ENCODE measurements around the gene SLC26A11. TPM values are rescaled to one million over a fixed set of nuclear protein-coding genes. Genes with fewer than 3 reads are reported as not detected.
A peak's percentile ranks its signal among the peaks of the same experiment; 100 is the strongest.

Gene SLC26A11
- total and polyA plus RNA-seq, 5 donors from 2014 or later = 7.7 to 75.9 (median 8.3) TPM

DNA sequence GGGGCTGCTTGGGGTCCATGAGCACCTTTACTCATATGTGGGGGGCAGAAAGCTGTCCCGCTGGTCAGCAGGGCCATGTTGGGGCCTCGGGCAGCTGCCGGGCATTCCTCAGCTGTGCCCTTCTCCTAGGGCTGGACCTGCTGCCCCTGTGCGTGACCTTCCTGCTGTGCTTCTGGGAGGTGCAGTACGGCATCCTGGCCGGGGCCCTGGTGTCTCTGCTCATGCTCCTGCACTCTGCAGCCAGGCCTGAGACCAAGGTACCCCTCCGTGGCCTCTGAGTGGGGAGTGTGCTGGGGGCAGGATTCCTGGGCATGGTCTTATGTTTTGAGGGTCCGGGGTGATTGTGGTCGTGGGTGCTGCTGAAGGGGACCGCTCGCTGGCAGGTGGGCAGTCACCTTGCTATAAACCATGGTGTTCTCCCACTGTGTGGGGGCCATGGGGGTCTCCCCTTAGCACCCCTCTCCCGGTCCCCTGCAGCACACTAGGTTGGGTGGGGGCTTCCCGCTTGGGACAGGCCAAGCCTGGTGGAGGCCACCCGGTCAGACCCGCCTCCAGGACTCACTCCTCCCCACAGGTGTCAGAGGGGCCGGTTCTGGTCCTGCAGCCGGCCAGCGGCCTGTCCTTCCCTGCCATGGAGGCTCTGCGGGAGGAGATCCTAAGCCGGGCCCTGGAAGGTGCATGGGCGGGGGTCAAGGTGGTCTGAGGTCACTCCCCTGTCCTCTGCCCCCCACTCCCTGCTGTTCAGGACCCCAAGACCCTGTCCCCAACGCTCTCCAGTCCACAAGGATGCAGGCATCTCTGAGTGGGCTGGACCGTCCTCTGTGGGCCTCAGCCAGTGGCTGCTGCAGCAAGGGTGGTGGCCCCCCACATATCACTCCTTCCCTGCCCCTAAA is 28.0 kb downstream of the SLC26A11 start:
- H3K4me3 Mint-ChIP-seq = no peak overlapping the region
- ATAC-seq (ENCODE audit: low read depth in 2 of 2) (no peak), DNase-seq (no peak)
- Histone ChIP-seq H3K36me3 (ENCODE audit: control insufficient read depth, insufficient read depth, low read length) (peaks cover 16% of the 10 kb centered on the region), H3K9me3 (ENCODE audit: control insufficient read depth in 2 of 2, low read length in 2 of 2) (no peaks in the 10 kb centered on the region), H3K4me1 (ENCODE audit: control insufficient read depth, insufficient read depth, low read length, poor library complexity, severe bottlenecking) (peaks cover 6% of the 10 kb centered on the region), H3K4me3 (ENCODE audit: low read depth, low read length) (no peak overlapping the region), H3K27ac (ENCODE audit: insufficient read depth, low read length, poor library complexity, severe bottlenecking) (no peak overlapping the region), H3K27me3 (ENCODE audit: control insufficient read depth, insufficient read depth, low read length) (no peaks in the 10 kb centered on the region)
- H3K4me1 Mint-ChIP-seq = peaks cover 0 to 13% (median 8%) of the 10 kb centered on the region in 4 donors
- peaks cover 8% of the 10 kb centered on the region for H3K36me3 Mint-ChIP-seq
- H3K27me3 Mint-ChIP-seq = no peaks in the 10 kb centered on the region
- H3K9me3 Mint-ChIP-seq = no peaks in the 10 kb centered on the region
- no peak overlapping the region for H3K27ac Mint-ChIP-seq

DNA sequence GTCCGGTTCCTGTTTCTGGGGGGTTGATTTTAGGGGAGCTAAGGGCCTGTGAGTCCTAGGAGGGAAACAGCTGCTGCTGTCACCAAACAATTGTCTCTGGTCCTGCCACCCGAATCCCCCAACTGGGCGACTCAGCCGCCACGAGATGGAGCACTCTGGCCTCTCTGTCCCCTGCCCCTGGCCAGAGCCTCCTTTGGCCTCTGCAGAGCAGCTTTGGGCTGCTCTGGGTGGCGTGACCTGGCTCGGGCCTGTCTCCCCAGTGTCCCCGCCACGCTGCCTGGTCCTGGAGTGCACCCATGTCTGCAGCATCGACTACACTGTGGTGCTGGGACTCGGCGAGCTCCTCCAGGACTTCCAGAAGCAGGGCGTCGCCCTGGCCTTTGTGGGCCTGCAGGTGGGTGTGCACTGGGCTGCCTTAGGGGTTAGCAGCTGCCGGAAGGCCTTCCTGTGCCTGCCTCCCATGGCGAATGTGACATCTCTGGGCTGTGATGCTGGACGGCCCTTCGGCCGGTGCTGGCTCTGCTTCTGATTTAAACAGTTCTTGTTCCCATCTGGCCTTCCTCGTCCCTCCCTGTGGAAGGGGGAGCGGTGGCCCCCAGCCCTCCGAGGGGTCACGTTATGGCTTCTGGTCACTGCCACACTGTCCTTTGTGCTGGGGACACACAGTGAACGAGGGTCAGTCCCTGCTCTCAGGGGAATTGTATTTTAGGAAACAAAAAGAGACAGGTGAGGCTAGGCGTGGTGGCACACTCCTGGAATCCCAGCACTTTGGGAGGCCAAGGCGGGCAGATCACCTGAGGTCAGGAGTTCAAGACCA is 28.9 kb downstream of the SLC26A11 start:
- no peak overlapping the region for H3K4me3 Mint-ChIP-seq
- no peak overlapping the region for H3K4me3 ChIP-seq (ENCODE audit: low read depth, low read length)
- peaks cover 0 to 18% (median 11%) of the 10 kb centered on the region in 4 donors for H3K4me1 Mint-ChIP-seq
- peaks cover 8% of the 10 kb centered on the region for H3K36me3 Mint-ChIP-seq
- no peaks in the 10 kb centered on the region for H3K27me3 Mint-ChIP-seq
- H3K27me3 ChIP-seq (ENCODE audit: control insufficient read depth, insufficient read depth, low read length) = no peaks in the 10 kb centered on the region
- H3K9me3 Mint-ChIP-seq = no peaks in the 10 kb centered on the region
- H3K27ac ChIP-seq (ENCODE audit: insufficient read depth, low read length, poor library complexity, severe bottlenecking) = no peak overlapping the region
- H3K9me3 ChIP-seq (ENCODE audit: control insufficient read depth in 2 of 2, low read length in 2 of 2) = no peaks in the 10 kb centered on the region
- peaks cover 15% of the 10 kb centered on the region for H3K4me1 ChIP-seq (ENCODE audit: control insufficient read depth, insufficient read depth, low read length, poor library complexity, severe bottlenecking)
- ATAC-seq (ENCODE audit: low read depth in 2 of 2) (no peak), DNase-seq (no peak)
- H3K36me3 ChIP-seq (ENCODE audit: control insufficient read depth, insufficient read depth, low read length) = peaks cover 16% of the 10 kb centered on the region
- peak overlapping the region in 2 of 3 donors; percentile 15 to 17 for H3K27ac Mint-ChIP-seq

DNA sequence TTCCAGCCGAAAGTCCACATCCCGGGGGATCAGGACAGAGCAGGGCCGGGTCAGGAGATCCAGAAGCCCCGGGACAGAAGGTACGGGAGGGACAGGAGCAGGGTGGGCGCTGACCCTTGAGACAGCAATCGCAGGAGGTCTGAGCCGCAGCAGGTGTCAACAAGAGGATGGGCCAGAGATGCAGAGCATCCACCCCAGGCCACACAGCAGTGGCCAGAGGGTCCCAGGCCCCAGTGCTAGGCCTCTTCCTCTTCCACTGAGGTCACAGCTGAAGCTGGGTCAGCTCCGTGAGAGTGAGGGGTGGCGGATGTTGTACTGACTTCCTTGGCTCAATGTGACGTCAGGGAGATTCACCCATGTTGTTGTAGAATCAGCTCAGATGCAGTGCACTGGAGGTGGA is 31.7 kb downstream of the SLC26A11 start:
- ATAC-seq (ENCODE audit: low read depth in 2 of 2) (no peak), DNase-seq (no peak)
- no peaks in the 10 kb centered on the region for H3K27me3 ChIP-seq (ENCODE audit: control insufficient read depth, insufficient read depth, low read length)
- Mint-ChIP-seq H3K27me3 (no peaks in the 10 kb centered on the region), H3K4me3 (peak overlapping the region in 1 of 4 donors; percentile 56), H3K36me3 (no peaks in the 10 kb centered on the region), H3K9me3 (no peaks in the 10 kb centered on the region), H3K4me1 (peaks cover 8 to 39% (median 20%) of the 10 kb centered on the region in 4 donors), H3K27ac (peak overlapping the region in 2 of 3 donors; percentile 44 to 71)
- H3K27ac ChIP-seq (ENCODE audit: insufficient read depth, low read length, poor library complexity, severe bottlenecking) = no peak overlapping the region
- H3K4me3 ChIP-seq (ENCODE audit: low read depth, low read length) = no peak overlapping the region
- H3K4me1 ChIP-seq (ENCODE audit: control insufficient read depth, insufficient read depth, low read length, poor library complexity, severe bottlenecking) = peaks cover 29% of the 10 kb centered on the region
- H3K9me3 ChIP-seq (ENCODE audit: control insufficient read depth in 2 of 2, low read length in 2 of 2) = no peaks in the 10 kb centered on the region
- peaks cover 5% of the 10 kb centered on the region for H3K36me3 ChIP-seq (ENCODE audit: control insufficient read depth, insufficient read depth, low read length)

DNA sequence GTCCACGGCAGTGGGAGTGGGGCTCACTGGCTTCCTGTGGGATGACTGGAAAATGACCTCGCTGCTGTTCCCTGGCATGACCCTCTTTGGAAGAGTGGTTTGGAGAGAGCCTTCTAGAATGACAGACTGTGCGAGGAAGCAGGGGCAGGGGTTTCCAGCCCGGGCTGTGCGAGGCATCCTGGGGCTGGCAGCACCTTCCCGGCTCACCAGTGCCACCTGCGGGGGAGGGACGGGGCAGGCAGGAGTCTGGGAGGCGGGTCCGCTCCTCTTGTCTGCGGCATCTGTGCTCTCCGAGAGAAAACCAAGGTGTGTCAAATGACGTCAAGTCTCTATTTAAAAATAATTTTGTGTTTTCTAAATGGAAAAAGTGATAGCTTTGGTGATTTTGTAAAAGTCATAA is 32.6 kb downstream of the SLC26A11 start:
- Mint-ChIP-seq H3K36me3 (no peaks in the 10 kb centered on the region), H3K4me1 (peaks cover 8 to 45% (median 23%) of the 10 kb centered on the region in 4 donors), H3K27ac (peak overlapping the region in 1 of 3 donors; percentile 80), H3K27me3 (no peaks in the 10 kb centered on the region), H3K9me3 (no peaks in the 10 kb centered on the region), H3K4me3 (peak overlapping the region in 2 of 4 donors; percentile 35 to 80)
- H3K27me3 ChIP-seq (ENCODE audit: control insufficient read depth, insufficient read depth, low read length) = no peaks in the 10 kb centered on the region
- DNase-seq = peak; percentile 74 to 88 (median 83)
- H3K4me3 ChIP-seq (ENCODE audit: low read depth, low read length) = peak overlapping the region; percentile 8
- H3K27ac ChIP-seq (ENCODE audit: insufficient read depth, low read length, poor library complexity, severe bottlenecking) = no peak overlapping the region
- peaks cover 29% of the 10 kb centered on the region for H3K4me1 ChIP-seq (ENCODE audit: control insufficient read depth, insufficient read depth, low read length, poor library complexity, severe bottlenecking)
- no peaks in the 10 kb centered on the region for H3K9me3 ChIP-seq (ENCODE audit: control insufficient read depth in 2 of 2, low read length in 2 of 2)
- peaks cover 5% of the 10 kb centered on the region for H3K36me3 ChIP-seq (ENCODE audit: control insufficient read depth, insufficient read depth, low read length)
- peak; percentile 82 for ATAC-seq (ENCODE audit: low read depth in 2 of 2)

DNA sequence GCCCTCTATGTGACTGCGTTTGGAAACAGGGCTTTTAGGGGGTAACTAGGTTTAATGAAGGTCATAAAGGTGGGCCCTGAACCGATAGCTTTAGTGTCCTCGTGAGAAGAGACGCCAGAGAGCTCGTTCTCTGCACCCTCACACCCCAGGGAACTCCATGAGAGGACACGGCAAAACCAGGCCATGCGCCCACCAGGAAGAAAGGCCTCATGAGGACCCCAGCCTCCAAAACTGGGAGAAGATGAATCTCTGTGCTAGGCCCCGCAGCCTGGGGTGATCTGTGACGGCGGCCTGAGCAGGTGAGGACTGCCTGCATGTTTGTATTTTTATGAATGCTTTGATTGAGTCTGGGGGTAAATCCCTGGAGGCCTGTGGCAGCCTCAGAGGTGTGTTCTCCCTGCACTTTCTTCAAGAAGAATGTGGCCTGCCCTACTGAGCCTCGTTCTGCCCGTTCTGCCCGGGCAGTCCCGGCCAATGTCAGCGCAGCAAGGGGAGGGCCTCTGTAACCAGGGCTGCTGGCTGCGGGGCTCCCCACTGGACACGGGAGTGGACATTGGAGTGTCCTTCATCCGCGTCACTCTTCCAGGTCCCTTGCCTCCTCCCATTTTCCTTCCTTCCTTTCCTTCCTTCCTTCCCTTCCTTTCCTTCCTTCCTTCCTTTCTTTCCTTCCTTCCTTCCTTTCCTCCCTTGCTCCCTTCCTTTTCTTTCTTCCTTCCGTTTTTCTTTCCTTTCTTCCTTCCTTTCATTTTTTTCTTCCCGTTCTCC is 33.6 kb downstream of the SLC26A11 start:
- no peak overlapping the region for H3K4me3 ChIP-seq (ENCODE audit: low read depth, low read length)
- no peak for ATAC-seq (ENCODE audit: low read depth in 2 of 2)
- H3K4me3 Mint-ChIP-seq = peak overlapping the region in 1 of 4 donors; percentile 93
- H3K9me3 Mint-ChIP-seq = no peaks in the 10 kb centered on the region
- peak overlapping the region; percentile 66 for H3K27ac ChIP-seq (ENCODE audit: insufficient read depth, low read length, poor library complexity, severe bottlenecking)
- DNase-seq = no peak
- no peaks in the 10 kb centered on the region for H3K27me3 Mint-ChIP-seq
- H3K4me1 ChIP-seq (ENCODE audit: control insufficient read depth, insufficient read depth, low read length, poor library complexity, severe bottlenecking) = peaks cover 34% of the 10 kb centered on the region
- H3K27ac Mint-ChIP-seq = peak overlapping the region; percentile 14 to 90 (median 75)
- no peaks in the 10 kb centered on the region for H3K9me3 ChIP-seq (ENCODE audit: control insufficient read depth in 2 of 2, low read length in 2 of 2)
- peaks cover 8 to 55% (median 32%) of the 10 kb centered on the region in 4 donors for H3K4me1 Mint-ChIP-seq
- no peaks in the 10 kb centered on the region for H3K36me3 Mint-ChIP-seq
- no peaks in the 10 kb centered on the region for H3K27me3 ChIP-seq (ENCODE audit: control insufficient read depth, insufficient read depth, low read length)
- H3K36me3 ChIP-seq (ENCODE audit: control insufficient read depth, insufficient read depth, low read length) = peaks cover under 1% of the 10 kb centered on the region

DNA sequence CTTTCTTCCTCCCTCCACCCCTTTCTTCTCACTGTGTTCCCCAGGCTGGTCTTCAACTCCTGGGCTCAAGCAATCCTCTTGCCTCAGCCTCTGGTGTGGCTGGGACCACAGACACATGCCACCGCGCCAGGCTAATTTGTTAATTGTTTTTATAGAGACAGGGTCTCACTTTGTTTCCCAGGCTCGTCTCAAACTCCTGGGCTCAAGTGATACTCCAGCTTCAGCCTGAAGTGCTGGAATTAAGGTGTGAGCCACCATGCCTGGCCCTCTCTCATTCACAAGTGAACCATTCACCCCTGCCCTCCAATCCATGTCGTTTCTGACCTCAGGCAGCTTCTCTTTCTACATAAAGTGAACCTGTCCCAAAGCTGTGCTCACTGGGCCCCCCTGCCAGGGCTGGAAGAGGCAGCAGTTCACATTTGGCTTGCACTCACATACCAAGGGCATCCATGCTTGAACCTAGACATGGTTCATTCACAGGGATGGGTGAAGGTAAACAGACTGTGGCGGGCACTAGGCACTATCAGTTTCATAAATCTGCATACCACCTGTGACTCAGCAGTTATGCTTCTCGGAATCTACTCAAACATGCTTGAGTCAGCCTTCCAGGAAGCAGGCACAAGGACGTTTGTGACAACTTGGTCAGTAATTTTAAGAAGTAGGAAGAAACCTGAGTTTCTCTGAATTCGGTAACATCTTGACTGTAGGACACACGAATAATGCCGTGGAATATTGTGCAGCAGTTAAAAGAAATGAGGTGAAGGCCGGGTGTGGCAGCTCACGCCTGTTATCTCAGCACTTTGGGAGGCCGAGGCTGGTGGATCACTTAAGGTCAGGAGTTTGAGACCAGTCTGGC is 34.4 kb downstream of the SLC26A11 start:
- peaks cover 8 to 57% (median 37%) of the 10 kb centered on the region in 4 donors for H3K4me1 Mint-ChIP-seq
- Histone ChIP-seq H3K27me3 (ENCODE audit: control insufficient read depth, insufficient read depth, low read length) (no peaks in the 10 kb centered on the region), H3K4me3 (ENCODE audit: low read depth, low read length) (peak overlapping the region; percentile 49), H3K4me1 (ENCODE audit: control insufficient read depth, insufficient read depth, low read length, poor library complexity, severe bottlenecking) (peaks cover 43% of the 10 kb centered on the region), H3K9me3 (ENCODE audit: control insufficient read depth in 2 of 2, low read length in 2 of 2) (no peaks in the 10 kb centered on the region), H3K27ac (ENCODE audit: insufficient read depth, low read length, poor library complexity, severe bottlenecking) (peak overlapping the region; percentile 66), H3K36me3 (ENCODE audit: control insufficient read depth, insufficient read depth, low read length) (no peaks in the 10 kb centered on the region)
- DNase-seq = peak; percentile 40 to 97 (median 57)
- H3K27me3 Mint-ChIP-seq = no peaks in the 10 kb centered on the region
- H3K9me3 Mint-ChIP-seq = no peaks in the 10 kb centered on the region
- ATAC-seq (ENCODE audit: low read depth in 2 of 2) = peak; percentile 72
- H3K4me3 Mint-ChIP-seq = peak overlapping the region; percentile 29 to 93 (median 68)
- no peaks in the 10 kb centered on the region for H3K36me3 Mint-ChIP-seq
- H3K27ac Mint-ChIP-seq = peak overlapping the region; percentile 90 to 96 (median 92)
